NCI-H2196 treated with DMSO at 0.1 percent for 48 hours (cell line): Measurements from ENCODE around the gene OR52R1.
"Not testable (repeated sequence)": the region's sequence is repeated elsewhere in the genome, so short reads cannot be mapped to it uniquely, and the experiment has no call there.

Experiments
- DNase-seq: peaks from one replicate; lab custom pipeline; 2025; ENCODE audit not compliant: unreplicated experiment; lab: John Stamatoyannopoulos, UW

Gene OR52R1

GRCh38 chr11:4804280-4804679 lies at the start of gene OR52R1:
Gene OR52R1, minus strand, starts transcription at chr11:4804380. Its CDS starts 0 bp downstream, at chr11:4804380.
- no peak for DNase-seq

GRCh38 chr11:4851033-4851432 lies 46.9 kb upstream of the OR52R1 start:
- no peak for DNase-seq

DNA sequence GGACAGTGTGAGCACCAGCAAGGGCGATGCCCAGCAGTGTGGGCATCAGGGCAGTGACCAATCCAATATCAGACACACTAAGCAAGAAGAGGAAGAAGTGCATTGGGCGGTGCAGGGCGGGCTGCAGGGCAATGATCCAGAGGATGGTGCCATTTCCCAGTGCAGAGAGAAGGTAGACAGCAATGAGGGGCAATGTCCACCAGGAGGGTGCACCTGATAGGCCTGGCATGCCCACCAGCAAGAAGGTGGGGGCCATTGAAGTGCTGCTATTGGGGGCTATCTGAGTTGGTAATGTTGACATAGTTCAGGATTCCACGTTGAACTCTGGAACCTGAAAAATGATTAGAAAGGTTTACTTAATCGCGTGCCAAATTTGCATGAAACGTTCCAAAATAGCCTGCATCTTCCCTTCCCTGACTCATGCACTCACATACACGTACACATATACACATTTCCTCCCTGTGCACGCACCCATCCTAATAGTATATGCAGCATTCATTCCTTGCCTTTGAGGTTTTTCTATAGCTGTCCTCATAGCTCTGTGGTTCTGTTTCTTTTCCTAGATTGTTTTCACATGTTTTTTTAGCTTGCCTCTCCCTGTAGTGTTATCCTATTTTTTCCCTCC lies 44.8 kb upstream of the OR52R1 start, which contains the start of gene OR51S1:
Gene OR51S1 (minus strand): TSS at position 301 of the 625 bp plus-strand sequence. CDS start 0 bp downstream, at position 301.
- no peak for DNase-seq

DNA sequence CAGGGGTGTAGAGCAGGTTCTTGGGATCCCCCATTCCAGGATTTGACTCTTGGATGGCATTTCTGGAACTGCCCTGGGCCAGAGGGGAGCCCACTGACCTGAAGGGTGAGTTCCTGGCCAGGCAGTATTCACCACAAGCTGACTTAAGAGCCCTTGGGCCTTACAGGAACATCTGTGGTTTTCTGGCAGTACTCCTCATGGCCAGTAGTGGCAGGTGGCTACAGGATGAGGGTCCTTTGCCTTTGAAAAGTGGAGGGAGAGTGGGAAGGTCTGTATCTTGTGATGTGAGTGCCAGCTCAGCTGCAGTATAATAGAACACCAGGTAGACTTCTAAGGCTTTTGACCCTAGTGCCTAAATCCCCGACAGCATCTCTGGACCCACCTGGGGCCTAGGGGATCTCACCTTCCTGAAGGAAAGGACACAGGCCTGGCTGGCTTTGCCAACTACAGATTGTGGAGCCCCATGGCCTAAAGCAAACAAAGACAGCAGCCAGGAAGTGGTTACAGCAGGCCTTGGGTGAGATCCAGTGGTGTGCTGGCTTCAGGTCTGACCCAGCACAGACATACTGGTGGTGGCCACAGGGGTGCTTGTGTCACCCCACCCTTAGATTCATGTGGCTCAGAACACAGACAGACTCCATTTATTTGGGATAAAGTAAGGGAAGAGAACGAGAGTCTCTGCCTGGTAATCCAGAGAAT lies 35.8 kb upstream of the OR52R1 start:
- no peak for DNase-seq

DNA sequence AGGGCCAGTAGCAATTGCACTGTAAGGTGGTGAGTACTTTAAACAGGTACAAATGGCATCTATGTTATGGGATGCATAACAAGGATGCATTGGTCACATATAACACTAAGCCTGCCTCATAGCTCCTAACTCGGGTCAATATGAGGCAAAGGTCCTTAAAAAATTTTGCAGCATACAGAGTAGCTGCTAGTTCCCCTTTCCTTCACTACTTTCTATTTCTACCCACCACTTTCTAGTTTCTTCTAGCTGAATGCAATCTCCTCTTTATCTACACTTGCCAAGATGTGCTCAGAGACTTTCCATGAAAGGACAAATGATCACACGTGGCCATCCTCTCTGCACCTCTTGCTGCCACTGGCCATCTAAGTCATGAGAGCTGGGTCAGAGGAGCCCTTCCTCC lies 26.7 kb upstream of the OR52R1 start:
- DNase-seq: no peak

DNA sequence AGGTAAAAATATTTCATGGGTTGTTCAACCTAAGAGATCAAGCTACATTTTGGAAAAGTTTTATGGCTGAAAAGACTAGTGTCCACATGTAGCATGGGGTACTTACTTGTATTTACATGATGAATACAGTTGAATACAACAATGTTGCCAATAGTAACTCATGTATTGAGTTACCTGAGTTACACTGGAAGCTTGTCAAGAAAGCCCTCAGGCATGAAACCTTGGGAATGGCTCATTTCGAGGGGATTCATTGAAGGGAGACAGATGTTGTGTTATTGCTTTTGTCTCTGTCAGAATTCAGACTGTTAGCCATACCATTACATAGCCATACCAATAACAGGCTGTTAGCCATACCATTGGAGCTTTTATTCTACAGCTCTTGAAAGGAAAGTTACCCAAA lies 26.2 kb upstream of the OR52R1 start:
- DNase-seq: no peak

GRCh38 chr11:4826425-4826824 lies 22.2 kb upstream of the OR52R1 start:
- no peak for DNase-seq

DNA sequence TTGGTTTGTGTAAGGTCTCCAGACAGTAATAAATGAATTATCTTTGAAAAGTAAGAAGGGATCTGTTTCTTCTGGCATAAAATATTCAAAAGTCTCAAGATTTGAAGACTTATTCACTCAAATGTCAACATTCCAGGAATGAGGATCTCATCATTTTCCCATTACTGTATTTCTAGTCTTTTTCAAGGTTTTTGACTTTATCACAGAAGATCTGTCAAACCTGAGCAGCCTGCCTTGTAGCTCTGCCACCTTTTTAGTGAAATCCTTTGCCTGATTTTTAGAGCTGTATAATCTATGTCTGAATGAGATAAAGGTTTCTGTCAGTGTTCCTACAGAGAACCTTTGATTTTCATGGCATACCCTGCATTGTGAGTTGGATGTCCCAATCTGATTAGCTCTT lies 21.0 kb upstream of the OR52R1 start:
- no peak for DNase-seq

GRCh38 chr11:4821021-4821420 lies 16.8 kb upstream of the OR52R1 start, which contains the start of gene OR51F2:
Gene OR51F2, plus strand, starts transcription at chr11:4821321. Its CDS starts 101 bp downstream, at chr11:4821422.
- no peak for DNase-seq

GRCh38 chr11:4809246-4809645 lies 5.1 kb upstream of the OR52R1 start:
- DNase-seq: no peak

DNA sequence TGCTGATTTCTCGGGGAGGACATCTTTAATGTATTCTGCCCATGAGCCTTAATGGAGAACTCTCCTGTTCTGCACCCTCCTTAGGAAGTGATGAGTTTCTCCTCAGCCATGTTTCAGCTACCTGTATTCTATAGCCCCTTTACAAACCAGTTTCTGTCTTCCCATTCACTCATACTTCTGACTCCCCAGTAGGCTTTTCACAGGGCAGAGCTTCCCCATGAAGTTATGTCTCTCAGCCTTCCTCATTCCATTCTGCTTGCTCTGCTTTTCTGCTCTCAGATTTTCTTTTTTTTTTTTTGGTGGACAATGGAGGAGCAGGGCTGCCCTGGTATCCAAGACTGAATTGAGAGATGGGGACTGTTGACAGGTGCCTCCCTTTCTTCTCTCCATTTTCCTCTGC lies 4.3 kb upstream of the OR52R1 start:
- no peak for DNase-seq

DNA sequence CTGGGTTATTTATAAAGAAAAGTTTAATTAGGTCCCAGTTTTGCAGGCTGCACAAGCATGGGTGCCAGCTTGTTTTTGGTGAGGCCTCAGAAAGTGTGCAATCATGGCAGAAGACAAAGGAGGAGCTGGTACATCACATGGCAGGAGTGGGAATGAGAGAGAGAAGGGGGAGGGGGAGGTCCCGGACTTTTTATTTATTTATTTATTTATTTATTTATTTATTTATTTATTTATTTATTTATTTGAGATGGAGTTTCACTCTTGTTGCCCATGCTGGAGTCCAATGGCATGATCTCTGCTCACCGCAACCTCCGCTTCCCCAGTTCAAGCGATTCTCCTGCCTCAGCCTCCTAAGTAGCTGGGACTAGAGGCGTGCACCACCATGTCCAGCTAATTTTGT lies 2.9 kb downstream of the OR52R1 start:
- DNase-seq: not testable (repeated sequence)

DNA sequence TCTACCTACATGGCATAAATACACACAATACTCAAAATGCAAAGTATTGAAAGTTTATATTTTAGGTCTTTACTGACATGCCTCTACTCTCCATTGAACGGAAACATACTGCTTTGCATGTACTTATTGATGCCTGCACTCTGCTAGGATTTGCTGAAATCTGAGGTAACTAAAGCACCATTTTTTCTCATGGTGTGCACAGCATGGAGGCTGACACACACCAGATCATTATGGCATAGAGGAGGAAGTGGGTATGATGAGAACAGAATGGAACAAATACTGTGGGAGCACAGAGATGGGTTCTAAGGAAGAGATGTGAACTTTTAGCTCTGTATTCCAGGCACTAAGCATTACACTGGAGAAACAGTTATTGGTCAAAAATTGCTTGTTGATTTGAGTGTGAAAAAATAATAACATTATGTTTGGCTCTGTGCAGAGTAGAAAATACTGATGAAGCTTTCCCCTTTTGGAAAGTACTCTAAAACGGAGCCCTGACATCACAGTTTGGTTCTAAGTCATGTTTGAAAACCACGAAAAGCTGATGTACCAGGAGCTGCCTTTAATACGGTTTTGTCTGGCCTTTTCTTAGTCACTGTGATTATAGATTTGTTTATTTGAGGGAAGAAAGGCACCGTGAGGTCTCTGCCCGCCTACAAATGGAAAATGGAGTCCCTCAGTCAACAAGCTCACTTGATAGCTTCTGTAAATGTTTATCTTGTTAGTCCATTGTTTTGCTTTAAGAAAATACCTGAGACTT lies 5.6 kb downstream of the OR52R1 start:
- DNase-seq: no peak

DNA sequence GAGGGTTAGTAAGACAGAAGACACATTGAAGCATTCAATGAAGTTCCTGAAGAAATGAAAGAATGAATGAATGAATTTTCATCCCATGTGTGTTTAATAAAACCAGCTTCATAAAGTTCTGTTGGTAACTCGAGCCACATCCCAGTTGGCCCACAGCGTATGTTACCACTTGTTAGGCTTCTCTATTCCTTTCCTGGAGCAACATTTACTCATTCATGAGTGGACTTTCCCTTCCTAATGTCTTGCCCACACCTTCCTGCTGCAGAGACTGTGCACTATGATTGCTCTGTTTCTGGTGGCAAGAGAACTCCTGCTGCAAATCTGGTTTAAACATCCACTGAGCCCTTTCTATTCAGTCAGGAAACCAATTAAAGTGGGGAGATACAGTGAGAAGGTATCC lies 7.0 kb downstream of the OR52R1 start:
- DNase-seq: no peak

- no peak for DNase-seq
Measured at GRCh38 chr11:4782454-4782853, 21.7 kb downstream of the OR52R1 start.

- DNase-seq: no peak
Measured at GRCh38 chr11:4769838-4770237, 34.3 kb downstream of the OR52R1 start, which contains the start of gene OR51F1. Gene OR51F1, minus strand, starts transcription at chr11:4769938. Its CDS starts 0 bp downstream, at chr11:4769938.

DNA sequence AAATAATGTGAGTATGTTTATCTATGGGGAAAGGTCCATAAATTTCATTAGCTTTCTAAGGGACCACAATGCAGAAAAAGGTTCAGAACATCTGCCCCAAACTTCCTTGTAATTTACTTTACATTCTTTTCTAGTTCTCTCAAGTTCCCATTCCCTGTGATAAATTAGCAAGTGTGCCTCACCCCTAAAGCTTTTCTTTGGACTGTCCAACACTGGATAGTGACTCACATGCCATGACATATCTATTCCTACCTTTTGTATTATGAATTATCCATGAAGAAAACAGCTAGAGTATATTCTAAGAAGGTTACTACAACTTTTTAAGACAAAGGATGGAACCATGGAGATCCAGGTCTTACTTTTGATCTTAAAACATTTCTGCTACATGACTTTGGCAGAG lies 36.1 kb downstream of the OR52R1 start:
- DNase-seq: no peak

DNA sequence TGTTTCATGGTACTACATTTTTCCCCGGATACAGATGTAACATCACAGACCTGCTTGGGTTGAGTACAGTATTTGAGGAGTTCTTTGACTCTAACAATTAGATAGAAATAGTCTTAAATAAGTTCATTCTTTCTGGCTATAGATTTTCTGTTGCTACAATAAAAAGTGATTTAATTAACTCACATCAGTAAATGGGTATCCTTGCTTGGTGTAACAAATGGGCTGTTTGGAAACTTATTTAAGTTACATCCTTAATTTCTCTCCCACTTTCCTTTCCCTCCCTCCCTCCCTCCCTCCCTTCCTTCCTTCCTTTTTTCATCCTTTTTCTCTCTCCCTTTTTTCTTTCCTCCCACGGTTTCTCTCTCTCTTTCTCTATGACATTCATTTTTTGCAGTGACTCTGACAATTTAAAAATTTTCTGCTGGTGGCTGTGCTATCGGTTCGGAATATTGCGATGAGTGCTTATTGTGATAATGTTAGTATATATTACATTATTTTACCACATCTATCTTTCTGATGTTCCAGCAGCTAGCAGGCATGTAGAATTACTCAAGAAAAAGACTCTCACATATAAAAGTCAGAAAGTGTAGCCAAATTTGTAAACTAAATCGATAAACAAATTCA lies 37.6 kb downstream of the OR52R1 start:
- DNase-seq: no peak

DNA sequence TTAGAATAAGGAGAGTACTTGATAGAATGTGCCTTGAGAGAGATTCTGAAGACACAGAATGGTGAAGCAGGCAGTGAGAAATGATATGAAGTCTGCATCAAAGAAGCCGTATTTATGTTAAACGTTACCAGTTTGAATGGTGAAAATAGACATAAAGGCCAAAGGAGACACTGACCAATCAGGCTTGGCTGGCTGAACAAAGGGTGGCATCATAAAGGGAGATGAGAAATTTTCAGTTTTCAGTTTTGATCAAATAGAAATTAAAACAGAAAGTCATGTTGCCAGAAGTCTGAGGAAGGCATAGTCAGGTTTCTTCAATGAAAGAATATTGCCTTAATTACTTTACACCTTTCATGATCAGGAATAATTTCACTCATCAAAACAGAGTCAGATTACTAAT lies 41.1 kb downstream of the OR52R1 start:
- no peak for DNase-seq
